GM12878 (cell line): ENCODE results near the gene IRF9. TPM values are rescaled to one million over a fixed set of nuclear protein-coding genes. Genes with fewer than 3 reads are reported as not detected.
A peak's percentile ranks its signal among the peaks of the same experiment; 100 is the strongest.

Source experiments
- ASH2L ChIP-seq: fragments of 300-600, 200-600 bp; sonication (generic); IDR thresholded peaks from 2 replicates; pipeline ENCODE4 v1.6.1; 2017; ENCODE audit warnings: low read depth, mild to moderate bottlenecking, borderline replicate concordance
- ATF7 ChIP-seq: fragments of 450-650 bp; IDR thresholded peaks from 2 replicates; pipeline ENCODE4 v1.6.1; 2016; ENCODE audit warnings: low read depth, mild to moderate bottlenecking
- BACH1 ChIP-seq: fragments of 450-650 bp; IDR thresholded peaks from 2 replicates; pipeline ENCODE4 v1.6.1; 2017; ENCODE audit warnings: mild to moderate bottlenecking, borderline replicate concordance
- CBFB ChIP-seq: IDR thresholded peaks from 2 replicates; pipeline ENCODE4 v1.6.1; 2016; ENCODE audit warnings: antibody characterized with exemption, low read depth
- DPF2 ChIP-seq: fragments of 450-650 bp; IDR thresholded peaks from 2 replicates; pipeline ENCODE4 v1.6.1; 2017; ENCODE audit warnings: mild to moderate bottlenecking
- EGR1 ChIP-seq, 2 experiments: IDR thresholded peaks; 1 replicate in 1 of 2; 2 replicates in 1 of 2; pipeline ENCODE4 v1.6.1; 2011 to 2012; ENCODE audit warnings: low read depth in 2 of 2, low read length in 2 of 2, borderline replicate concordance in 1 of 2, mild to moderate bottlenecking in 1 of 2, moderate library complexity in 1 of 2
- EZH2 ChIP-seq: IDR thresholded peaks from 2 replicates; pipeline ENCODE4 v1.6.1; 2012; ENCODE audit warnings: low read depth, mild to moderate bottlenecking, control low read depth, inconsistent platforms, low read length, borderline replicate concordance; ENCODE audit not compliant: control insufficient read depth
- FOS ChIP-seq: IDR thresholded peaks from 3 replicates; pipeline ENCODE4 v1.6.1; 2011; ENCODE audit warnings: borderline replicate concordance; ENCODE audit not compliant: insufficient read length; ENCODE audit errors: extremely low read depth
- FOXM1 ChIP-seq: IDR thresholded peaks from 2 replicates; pipeline ENCODE4 v1.6.1; 2012; ENCODE audit warnings: low read depth, mild to moderate bottlenecking, inconsistent platforms, low read length, moderate library complexity
- GATAD2B ChIP-seq: fragments of 450-650 bp; conservative IDR thresholded peaks from 2 replicates; pipeline ENCODE4 v1.6.1; 2017; ENCODE audit warnings: low read depth, mild to moderate bottlenecking, moderate library complexity
- MEF2A ChIP-seq: IDR thresholded peaks from 2 replicates; pipeline ENCODE4 v1.6.1; 2011; ENCODE audit warnings: low read depth, mild to moderate bottlenecking, low read length, moderate library complexity; ENCODE audit not compliant: insufficient read depth
- MYB ChIP-seq: fragments of 150-350 bp; IDR thresholded peaks from 2 replicates; pipeline ENCODE4 v1.6.1; 2014; ENCODE audit warnings: mild to moderate bottlenecking, low read depth, low read length, borderline replicate concordance
- NFXL1 ChIP-seq: fragments of 450-650 bp; IDR thresholded peaks from 2 replicates; pipeline ENCODE4 v1.6.1; 2017; ENCODE audit warnings: antibody characterized with exemption, mild to moderate bottlenecking, borderline replicate concordance
- NR2C1 ChIP-seq: fragments of 450-650 bp; IDR thresholded peaks from 2 replicates; pipeline ENCODE4 v1.6.1; 2017; ENCODE audit warnings: antibody characterized with exemption, mild to moderate bottlenecking, moderate library complexity
- PAX8 ChIP-seq: fragments of 450-650 bp; IDR thresholded peaks from 2 replicates; pipeline ENCODE4 v1.6.1; 2017; ENCODE audit warnings: mild to moderate bottlenecking, moderate library complexity
- SMAD5 ChIP-seq: IDR thresholded peaks from 2 replicates; pipeline ENCODE4 v1.6.1; 2016; ENCODE audit warnings: antibody characterized with exemption, low read depth
- SREBF1 ChIP-seq: IDR thresholded peaks from 2 replicates; pipeline ENCODE4 v1.6.1; 2012; ENCODE audit warnings: mild to moderate bottlenecking, low read length
- STAT1 ChIP-seq: fragments of 450-650 bp; conservative IDR thresholded peaks from 2 replicates; pipeline ENCODE4 v1.6.1; 2014; ENCODE audit warnings: antibody characterized with exemption, mild to moderate bottlenecking
- ZBTB40 ChIP-seq: fragments of 450-650 bp; IDR thresholded peaks from 2 replicates; pipeline ENCODE4 v1.6.1; 2016; ENCODE audit warnings: mild to moderate bottlenecking, moderate library complexity, borderline replicate concordance
- polyA plus RNA-seq, 11 experiments: library from polyadenylated mRNA; depleted of rRNA in 4 of 11; unstranded in 6 of 11; stranded (reverse) in 5 of 11; fragments of >200 nt; fragmentation: Nextera tagmentation in 4 of 11; fragmentation: Illumina TruSeq in 1 of 11; extraction: Ambion mirVana in 4 of 11; extraction: Trizol in 1 of 11; gene quantifications; 1 replicate in 1 of 11; 2 replicates in 10 of 11; pipeline versions ENCODE4 v1.2.1 to v1.2.3, GENCODE V29; 2011 to 2016; ENCODE audit warnings: inconsistent platforms in 2 of 11, missing spikeins in 2 of 11, low read depth in 1 of 11
- total RNA-seq, 4 experiments: library from RNA; depleted of rRNA in 3 of 4; stranded (reverse); fragments of >200 nt in 3 of 4; fragmentation: Illumina TruSeq in 1 of 4; extraction: Trizol in 1 of 4; gene quantifications; 2 replicates each; pipeline versions ENCODE4 v1.2.1 to v1.2.3, GENCODE V29; 2013 to 2021
- TF ChIP-seq, protein P1 (sequence below): fragments of 450-650 bp; conservative IDR thresholded peaks from 2 replicates; pipeline ENCODE4 v1.6.1; 2017; ENCODE audit warnings: mild to moderate bottlenecking, moderate library complexity
- TF ChIP-seq, protein P2 (sequence below): IDR thresholded peaks from 2 replicates; pipeline ENCODE4 v1.6.1; 2011; ENCODE audit warnings: borderline replicate concordance, low read depth, mild to moderate bottlenecking, moderate library complexity, low read length; ENCODE audit not compliant: insufficient read depth, poor library complexity, severe bottlenecking

Gene IRF9
- total and polyA plus RNA-seq, 10 of the 15 experiments (the other 5 are each of a cell fraction or from before 2014, with no cell fraction given): 47.6 to 234 (median 148) TPM

- TF ChIP-seq, protein P1, sequence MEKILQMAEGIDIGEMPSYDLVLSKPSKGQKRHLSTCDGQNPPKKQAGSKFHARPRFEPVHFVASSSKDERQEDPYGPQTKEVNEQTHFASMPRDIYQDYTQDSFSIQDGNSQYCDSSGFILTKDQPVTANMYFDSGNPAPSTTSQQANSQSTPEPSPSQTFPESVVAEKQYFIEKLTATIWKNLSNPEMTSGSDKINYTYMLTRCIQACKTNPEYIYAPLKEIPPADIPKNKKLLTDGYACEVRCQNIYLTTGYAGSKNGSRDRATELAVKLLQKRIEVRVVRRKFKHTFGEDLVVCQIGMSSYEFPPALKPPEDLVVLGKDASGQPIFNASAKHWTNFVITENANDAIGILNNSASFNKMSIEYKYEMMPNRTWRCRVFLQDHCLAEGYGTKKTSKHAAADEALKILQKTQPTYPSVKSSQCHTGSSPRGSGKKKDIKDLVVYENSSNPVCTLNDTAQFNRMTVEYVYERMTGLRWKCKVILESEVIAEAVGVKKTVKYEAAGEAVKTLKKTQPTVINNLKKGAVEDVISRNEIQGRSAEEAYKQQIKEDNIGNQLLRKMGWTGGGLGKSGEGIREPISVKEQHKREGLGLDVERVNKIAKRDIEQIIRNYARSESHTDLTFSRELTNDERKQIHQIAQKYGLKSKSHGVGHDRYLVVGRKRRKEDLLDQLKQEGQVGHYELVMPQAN: peak; percentile 79
- TF ChIP-seq BACH1 (peak; percentile 94), EGR1 (IDR thresholded peaks at IDR 0.05; ENCODE audit: borderline replicate concordance in 1 of 2, low read depth in 2 of 2, low read length in 2 of 2) (peak in 1 of 2 experiments; percentile 66; a peak in 1 of 3 replicates), EZH2 (no peak), ZBTB40 (peak; percentile 50; the same call in 1 of the 2 replicates), CBFB (peak; percentile 77; the same call in 1 of the 2 replicates), GATAD2B (peak; percentile 77; the same call in 1 of the 2 replicates), NFXL1 (no peak), SREBF1 (no peak), STAT1 (0 out of 2 replicates have a peak, but pooled peaks have one; percentile 23), FOXM1 (no peak), NR2C1 (no peak; the same call in 1 of the 2 replicates), PAX8 (peak; percentile 81; the same call in 1 of the 2 replicates), MEF2A (no peak), DPF2 (peak; percentile 63; the same call in 1 of the 2 replicates), MYB (no peak), FOS (no peak), SMAD5 (0 out of 2 replicates have a peak, but pooled peaks have one; percentile 79), ASH2L (no peak), ATF7 (0 out of 2 replicates have a peak, but pooled peaks have one; percentile 41)
- TF ChIP-seq, protein P2, sequence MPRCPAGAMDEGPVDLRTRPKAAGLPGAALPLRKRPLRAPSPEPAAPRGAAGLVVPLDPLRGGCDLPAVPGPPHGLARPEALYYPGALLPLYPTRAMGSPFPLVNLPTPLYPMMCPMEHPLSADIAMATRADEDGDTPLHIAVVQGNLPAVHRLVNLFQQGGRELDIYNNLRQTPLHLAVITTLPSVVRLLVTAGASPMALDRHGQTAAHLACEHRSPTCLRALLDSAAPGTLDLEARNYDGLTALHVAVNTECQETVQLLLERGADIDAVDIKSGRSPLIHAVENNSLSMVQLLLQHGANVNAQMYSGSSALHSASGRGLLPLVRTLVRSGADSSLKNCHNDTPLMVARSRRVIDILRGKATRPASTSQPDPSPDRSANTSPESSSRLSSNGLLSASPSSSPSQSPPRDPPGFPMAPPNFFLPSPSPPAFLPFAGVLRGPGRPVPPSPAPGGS: no peak
These were observed 52.1 kb downstream of the IRF9 start, which contains the start of gene CHMP4A (continued) for GRCh38 chr14:24212924-24213865.
